HG03354 (cell line): ENCODE results near the gene OR2J3.
"Not testable (repeated sequence)": the region's sequence is repeated elsewhere in the genome, so short reads cannot be mapped to it uniquely, and the experiment has no call there.

Source experiments
- ATAC-seq: cut with Tn5 transposase; IDR thresholded peaks from one replicate; pipeline ENCODE4 v1.9.1; 2021; ENCODE audit warnings: mild to moderate bottlenecking; ENCODE audit not compliant: unreplicated experiment, poor library complexity, severe bottlenecking

The OR2J3 gene

GRCh38 chr6:29155182-29155581, 47.3 kb downstream of the OR2J3 start:
- ATAC-seq = not testable (repeated sequence)

- ATAC-seq = not testable (repeated sequence)
These were observed 52.1 kb downstream of the OR2J3 start for GRCh38 chr6:29159922-29160321.
